Hypothalamus (tissue), 51 donors: ENCODE results near the gene EEF2KMT.
"Not testable (repeated sequence)": the region's sequence is repeated elsewhere in the genome, so short reads cannot be mapped to it uniquely, and the experiment has no call there.

Experiments used
- DNase-seq, 51 donors: peaks; one replicate each; lab custom pipeline; 2025; lab: John Stamatoyannopoulos, UW

Gene EEF2KMT

GRCh38 chr16:5044581-5044980, 53.0 kb downstream of the EEF2KMT start:
- DNase-seq: not testable (repeated sequence)

GRCh38 chr16:5044011-5044540, 53.5 kb downstream of the EEF2KMT start:
- no peak for DNase-seq

- peak in 1 of 51 donors; percentile 31 for DNase-seq
Observed at GRCh38 chr16:5042574-5043171, 54.9 kb downstream of the EEF2KMT start.

- DNase-seq: no peak
Observed at GRCh38 chr16:5041600-5042133, 55.9 kb downstream of the EEF2KMT start.

GRCh38 chr16:5040451-5040850, 57.1 kb downstream of the EEF2KMT start:
- DNase-seq: no peak

GRCh38 chr16:5036228-5037156, 61.1 kb downstream of the EEF2KMT start:
- DNase-seq: no peak

- no peak for DNase-seq
Observed at GRCh38 chr16:5035909-5036227, 61.7 kb downstream of the EEF2KMT start.
